ENCODE results near the gene LRRC38. TPM values are rescaled to one million over a fixed set of nuclear protein-coding genes. Genes with fewer than 3 reads are reported as not detected.

The LRRC38 gene
- total and polyA plus RNA-seq, 2 of the 13 experiments (the other 11 are each of a cell fraction or from before 2014, with no cell fraction given) = not detected

DNA sequence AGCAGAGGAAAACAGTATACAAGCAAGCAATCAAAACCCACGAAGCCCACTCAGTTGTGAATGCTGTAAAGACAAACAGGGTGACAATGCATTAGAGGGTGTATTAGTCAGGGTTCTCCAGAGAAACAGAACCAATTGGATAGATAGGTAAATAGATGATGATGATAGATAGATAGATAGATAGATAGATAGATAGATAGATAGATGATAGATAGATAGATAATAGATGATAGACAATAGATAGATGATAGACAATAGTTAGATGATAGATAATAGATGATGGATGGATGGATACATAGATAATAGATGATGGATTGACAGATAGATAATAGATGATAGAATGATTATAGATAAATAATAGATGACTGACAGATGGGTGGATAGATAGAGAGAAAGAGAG is 48.3 kb downstream of the LRRC38 start (continued):
- TF ChIP-seq ZNF326 (CRISPR knock-in tag; IDR thresholded peaks at IDR 0.05; ENCODE audit: borderline replicate concordance) (no peak), SMAD9 (CRISPR knock-in tag; IDR thresholded peaks at IDR 0.05) (no peak), YY1 (IDR thresholded peaks at IDR 0.05; ENCODE audit: insufficient read depth, insufficient replicate concordance, low read depth, low read length) (no peak), ZBTB39 (CRISPR knock-in tag; IDR thresholded peaks at IDR 0.05) (no peak), ZNF329 (CRISPR knock-in tag; IDR thresholded peaks at IDR 0.05; ENCODE audit: low read depth) (no peak), RFX5 (IDR thresholded peaks at IDR 0.05; ENCODE audit: low read depth, low read length) (no peak), ZMAT3 (CRISPR knock-in tag; conservative IDR thresholded peaks at IDR 0.05) (no peak)

- no peaks in the 10 kb centered on the region for H3K79me2 ChIP-seq (ENCODE audit: insufficient read depth, low read length)
- no peak overlapping the region for H3K4me3 ChIP-seq (replicated peaks in 1 of 3; ENCODE audit: insufficient read depth in 1 of 3, low read depth in 2 of 3, low read length in 3 of 3)
- no peak for FAIRE-seq
- H3K36me3 ChIP-seq (replicated peaks in 1 of 2; ENCODE audit: control insufficient read depth in 1 of 2, insufficient read depth in 2 of 2, low read length in 2 of 2) = no peaks in the 10 kb centered on the region
- H3K27ac ChIP-seq (ENCODE audit: extremely low read length, insufficient read depth, low read length) = no peak overlapping the region
- no peak for DNase-seq (ENCODE audit: low spot score)
- no peaks in the 10 kb centered on the region for H3K4me1 ChIP-seq (ENCODE audit: insufficient read depth, low read length)
- POLR2A ChIA-PET = no interaction called here
- no peaks in the 10 kb centered on the region for H4K20me1 ChIP-seq (ENCODE audit: insufficient read depth, low read length)
- no peak overlapping the region for H3K9ac ChIP-seq (ENCODE audit: insufficient read depth, low read depth, low read length)
- intact Hi-C loops (cut with micrococcal nuclease; ENCODE audit: unreplicated experiment) = no loop called here
- no peak overlapping the region for H2AFZ ChIP-seq (ENCODE audit: low read length)
- H3K27me3 ChIP-seq (ENCODE audit: control insufficient read depth in 1 of 2, insufficient read depth in 2 of 2, low read length in 2 of 2) = peaks cover 0 to 3% of the 10 kb centered on the region in 2 experiments; a peak in 1 of 5 replicates
- H3K4me2 ChIP-seq (ENCODE audit: low read depth, low read length) = no peak overlapping the region
- BruUV-seq (replicated peaks) = no TSS peak
- CTCF ChIA-PET (ENCODE audit: low intra/inter-chr PET ratio, low total read pairs) = no interaction called here
- 3% methylated on average over 6 of the region's 7 CpGs for WGBS (ENCODE audit: low lambda C conversion rate)
- ATAC-seq = no peak
- in situ Hi-C loops (cut with HindIII; ENCODE audit: extremely low pct_ligation_motif_present, low pct_unique_long_range_greater_than_20kb) = no loop called here
- no peaks in the 10 kb centered on the region for H3K9me3 ChIP-seq (ENCODE audit: low read length)
- TF ChIP-seq SNAPC2 (CRISPR knock-in tag; IDR thresholded peaks at IDR 0.05) (no peak), ZKSCAN8 (CRISPR knock-in tag; IDR thresholded peaks at IDR 0.05; ENCODE audit: borderline replicate concordance) (no peak), ZNF350 (CRISPR knock-in tag; IDR thresholded peaks at IDR 0.05; ENCODE audit: borderline replicate concordance, low read depth) (no peak), SRSF1 (optimal IDR thresholded peaks at IDR 0.05; ENCODE audit: low read depth, low read length) (no peak), ZNF75D (CRISPR knock-in tag; IDR thresholded peaks at IDR 0.05; ENCODE audit: borderline replicate concordance) (no peak), ARID3A (IDR thresholded peaks at IDR 0.05; ENCODE audit: low read depth, low read length) (no peak), STAG1 (CRISPR knock-in tag; IDR thresholded peaks at IDR 0.05) (no peak)
- TF ChIP-seq, protein P1, sequence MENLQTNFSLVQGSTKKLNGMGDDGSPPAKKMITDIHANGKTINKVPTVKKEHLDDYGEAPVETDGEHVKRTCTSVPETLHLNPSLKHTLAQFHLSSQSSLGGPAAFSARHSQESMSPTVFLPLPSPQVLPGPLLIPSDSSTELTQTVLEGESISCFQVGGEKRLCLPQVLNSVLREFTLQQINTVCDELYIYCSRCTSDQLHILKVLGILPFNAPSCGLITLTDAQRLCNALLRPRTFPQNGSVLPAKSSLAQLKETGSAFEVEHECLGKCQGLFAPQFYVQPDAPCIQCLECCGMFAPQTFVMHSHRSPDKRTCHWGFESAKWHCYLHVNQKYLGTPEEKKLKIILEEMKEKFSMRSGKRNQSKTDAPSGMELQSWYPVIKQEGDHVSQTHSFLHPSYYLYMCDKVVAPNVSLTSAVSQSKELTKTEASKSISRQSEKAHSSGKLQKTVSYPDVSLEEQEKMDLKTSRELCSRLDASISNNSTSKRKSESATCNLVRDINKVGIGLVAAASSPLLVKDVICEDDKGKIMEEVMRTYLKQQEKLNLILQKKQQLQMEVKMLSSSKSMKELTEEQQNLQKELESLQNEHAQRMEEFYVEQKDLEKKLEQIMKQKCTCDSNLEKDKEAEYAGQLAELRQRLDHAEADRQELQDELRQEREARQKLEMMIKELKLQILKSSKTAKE (CRISPR knock-in tag; IDR thresholded peaks at IDR 0.05; ENCODE audit: borderline replicate concordance) = no peak
Measured at GRCh38 chr1:13462682-13463081, 51.1 kb downstream of the LRRC38 start.

All from HepG2 (cell line).